Caki2 (cell line): ENCODE results near the gene STX18. TPM values are rescaled to one million over a fixed set of nuclear protein-coding genes. Genes with fewer than 3 reads are reported as not detected.
"Not testable (repeated sequence)": the region's sequence is repeated elsewhere in the genome, so short reads cannot be mapped to it uniquely, and the experiment has no call there.

Experiments used
- DNase-seq: peaks from one replicate; pipeline ENCODE4 v3.0.0-alpha.2; 2015; ENCODE audit warnings: low read depth
- in situ Hi-C: cut with HindIII; loops from 2 replicates; pipeline ENCODE4 v1.10.0; 2016; ENCODE audit warnings: low sequenced_read_pairs, low pct_unique_long_range_greater_than_20kb, mixed read lengths
- total RNA-seq: library from RNA; depleted of rRNA; stranded (reverse); fragments of >200 nt; shearing (Covaris generic); gene quantifications from 2 replicates; pipeline ENCODE4 v1.2.3, GENCODE V29; 2014; ENCODE audit warnings: low replicate concordance

STX18 gene
- total RNA-seq, 1 experiment from 2014 or later: 25.2 TPM

DNA sequence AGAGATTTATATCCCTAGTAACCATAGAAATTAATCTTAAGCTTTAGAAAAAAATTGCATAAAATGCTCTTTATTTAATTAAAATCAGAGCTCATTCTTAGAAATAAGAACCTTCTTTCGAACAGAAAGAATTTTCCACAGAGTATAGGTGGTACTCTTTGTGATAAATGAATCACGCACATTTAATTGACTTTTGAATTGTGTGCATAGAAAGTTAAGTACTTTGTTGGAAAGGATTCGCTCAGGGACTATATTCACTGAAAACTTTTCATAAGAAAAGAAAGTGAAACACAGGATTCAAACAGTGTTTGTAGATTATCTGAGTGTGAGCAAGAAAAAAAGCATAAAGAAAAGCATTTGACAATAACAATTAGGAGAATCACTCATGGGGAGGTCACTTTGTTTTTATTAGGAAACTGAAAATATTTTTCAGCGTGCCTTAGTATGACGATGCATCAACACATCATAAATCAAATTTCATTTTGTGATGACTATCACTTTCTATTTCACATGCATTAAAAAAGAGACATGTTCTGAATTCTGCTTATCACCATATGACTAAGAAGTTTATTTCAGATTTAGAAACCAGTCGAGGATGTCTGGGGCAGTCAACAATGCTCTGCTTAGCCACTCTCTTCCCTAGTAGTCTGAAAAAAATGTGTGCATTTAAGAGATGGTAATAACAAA, 49.5 kb downstream of the STX18 start:
- in situ Hi-C loops: no loop called here
- DNase-seq: no peak

DNA sequence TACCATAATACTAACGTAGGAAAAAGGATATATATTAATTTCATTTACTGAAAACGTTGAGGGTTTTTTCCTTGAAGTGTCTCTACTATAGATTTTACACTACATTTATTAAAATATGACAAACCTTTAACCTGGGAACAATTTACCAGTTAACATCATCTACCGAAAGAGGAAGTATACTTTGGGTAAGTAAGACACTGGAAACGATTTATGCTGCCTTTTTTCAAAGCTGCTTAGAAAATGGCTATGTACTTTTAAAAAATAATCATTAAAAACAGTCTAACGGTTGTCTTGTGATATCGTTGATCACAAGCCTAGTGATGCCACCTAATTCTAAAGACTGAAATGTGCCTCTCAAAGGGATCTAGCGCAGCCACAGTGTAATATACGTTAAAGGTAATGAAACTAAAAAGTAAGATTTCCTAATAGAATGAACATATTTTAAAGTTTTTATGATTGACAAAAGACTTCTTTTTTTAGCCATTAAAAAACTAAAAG, 50.4 kb downstream of the STX18 start:
- DNase-seq: no peak
- in situ Hi-C loops: no loop called here

DNA sequence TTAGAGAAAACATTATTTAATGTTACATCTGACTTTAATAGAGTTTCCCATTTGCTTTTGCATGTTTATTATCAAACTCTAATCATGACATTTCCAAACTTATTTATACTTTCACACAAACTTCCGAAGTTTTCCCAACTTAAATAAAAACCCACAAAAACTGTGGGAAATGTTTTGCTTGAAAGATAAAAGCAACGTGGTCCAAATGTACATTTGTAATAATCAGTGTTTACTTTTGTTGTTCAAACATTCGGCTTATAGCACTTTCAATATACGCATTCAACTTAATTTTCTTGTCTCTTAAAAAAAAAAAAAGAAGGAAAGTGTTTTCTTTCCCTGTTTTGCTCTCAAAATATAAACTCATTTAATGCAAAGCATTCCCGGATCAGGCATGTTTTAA, 51.0 kb downstream of the STX18 start:
- no peak for DNase-seq
- in situ Hi-C loops: no loop called here

DNA sequence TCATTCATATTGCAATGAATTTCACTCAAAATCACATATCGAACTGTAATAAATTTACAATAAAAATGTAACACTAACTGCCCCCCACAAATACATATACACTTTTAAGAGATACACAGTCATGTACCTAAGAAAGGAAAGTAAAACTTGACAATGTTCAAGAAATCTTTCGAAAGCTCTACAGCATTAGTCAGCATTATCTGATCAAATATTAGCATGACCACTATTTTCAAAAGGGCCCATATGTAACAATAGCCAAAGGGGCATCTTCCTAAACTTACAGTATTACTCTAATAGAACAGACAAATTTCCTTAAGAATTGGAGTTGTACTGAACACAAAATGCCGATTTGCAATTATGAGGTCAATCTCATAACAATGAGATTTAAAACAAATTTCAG, 51.8 kb downstream of the STX18 start:
- DNase-seq: no peak
- in situ Hi-C loops: no loop called here

DNA sequence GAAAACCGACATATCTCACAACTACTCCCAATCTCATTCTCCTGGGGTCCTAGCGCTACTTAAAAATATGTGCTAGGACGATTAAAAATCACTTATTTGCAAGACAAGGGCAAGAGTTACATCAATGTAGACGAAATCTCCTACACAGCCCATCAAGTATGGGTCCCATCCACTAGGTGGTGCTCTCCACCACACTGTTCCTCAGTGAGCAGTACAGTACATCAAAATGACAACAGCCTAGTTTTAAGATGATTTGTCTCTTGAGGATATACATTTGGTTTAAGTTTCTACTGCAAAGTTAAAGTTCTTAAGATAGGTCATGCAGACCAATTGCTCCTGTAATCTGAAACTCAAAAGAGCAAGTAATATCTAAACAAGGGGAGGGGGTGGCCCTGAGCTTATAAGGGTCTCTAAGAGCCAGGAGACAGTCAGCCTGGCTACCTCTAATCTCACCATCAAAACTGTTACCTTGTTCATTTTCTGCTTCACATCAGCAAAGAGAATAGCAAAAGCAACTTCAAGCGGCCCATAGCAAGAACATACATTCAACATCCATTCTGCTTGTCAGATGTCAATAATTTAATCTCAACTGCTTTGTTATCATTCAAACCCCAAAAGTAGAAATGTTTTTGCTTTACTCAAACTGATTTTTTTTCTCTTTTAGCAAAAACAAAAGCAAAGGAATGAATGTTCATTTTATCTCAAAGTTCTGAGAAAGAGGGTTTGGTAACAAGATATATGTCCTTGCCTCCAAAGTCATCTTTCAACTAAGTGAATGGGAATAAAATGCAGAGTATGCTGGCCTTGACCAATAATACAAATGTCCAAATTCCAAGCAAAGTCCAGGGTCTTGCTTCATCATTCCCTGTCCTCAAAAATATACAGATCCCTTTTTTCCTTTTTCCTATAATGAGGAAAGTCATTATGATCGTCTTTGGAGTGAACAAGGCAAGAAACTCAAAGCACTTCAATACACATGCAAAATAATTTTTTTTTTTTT, 53.1 kb downstream of the STX18 start:
- in situ Hi-C loops: no loop called here

DNA sequence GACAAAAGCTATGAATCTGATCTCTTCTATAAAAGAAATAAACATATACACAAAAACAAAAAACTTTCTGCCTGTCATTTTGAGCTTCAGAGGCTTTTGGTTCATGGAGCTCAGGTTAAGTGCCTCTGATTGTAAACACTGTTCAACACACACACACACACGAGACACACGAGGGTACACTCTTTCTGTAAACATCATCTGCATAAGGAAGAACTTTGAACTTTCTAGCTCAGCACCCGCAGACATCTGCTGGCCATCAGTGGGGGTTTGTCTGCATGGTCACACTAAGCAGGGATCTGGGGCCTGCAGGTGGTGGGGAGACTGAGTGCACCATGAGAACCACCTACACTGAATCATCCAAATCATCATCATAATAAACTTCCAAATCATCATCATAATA, 54.9 kb downstream of the STX18 start:
- in situ Hi-C loops: no loop called here
- DNase-seq: no peak

More for the DNA sequence above, 53.1 kb downstream of the STX18 start:
- DNase-seq: peak; percentile 32

DNA sequence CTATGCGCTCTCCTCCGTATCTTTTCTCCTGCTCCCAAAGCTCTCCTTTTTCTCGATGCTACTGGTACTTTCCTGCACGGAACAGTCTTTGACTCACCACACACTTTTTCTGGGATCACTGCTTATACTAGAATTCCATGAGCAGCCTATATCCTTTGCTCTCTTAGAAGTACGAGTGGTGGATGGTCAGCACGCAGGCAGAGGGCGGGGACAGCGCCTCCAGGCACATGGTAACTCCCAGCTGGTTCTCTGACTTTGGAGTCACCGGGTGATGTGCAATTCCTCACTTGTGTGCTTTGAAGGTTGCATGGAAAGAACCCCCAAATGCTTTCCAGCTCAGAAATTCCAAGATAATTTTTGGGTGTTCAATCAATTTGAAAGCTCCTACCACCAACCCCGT, 56.0 kb downstream of the STX18 start:
- in situ Hi-C loops: no loop called here
- no peak for DNase-seq

DNA sequence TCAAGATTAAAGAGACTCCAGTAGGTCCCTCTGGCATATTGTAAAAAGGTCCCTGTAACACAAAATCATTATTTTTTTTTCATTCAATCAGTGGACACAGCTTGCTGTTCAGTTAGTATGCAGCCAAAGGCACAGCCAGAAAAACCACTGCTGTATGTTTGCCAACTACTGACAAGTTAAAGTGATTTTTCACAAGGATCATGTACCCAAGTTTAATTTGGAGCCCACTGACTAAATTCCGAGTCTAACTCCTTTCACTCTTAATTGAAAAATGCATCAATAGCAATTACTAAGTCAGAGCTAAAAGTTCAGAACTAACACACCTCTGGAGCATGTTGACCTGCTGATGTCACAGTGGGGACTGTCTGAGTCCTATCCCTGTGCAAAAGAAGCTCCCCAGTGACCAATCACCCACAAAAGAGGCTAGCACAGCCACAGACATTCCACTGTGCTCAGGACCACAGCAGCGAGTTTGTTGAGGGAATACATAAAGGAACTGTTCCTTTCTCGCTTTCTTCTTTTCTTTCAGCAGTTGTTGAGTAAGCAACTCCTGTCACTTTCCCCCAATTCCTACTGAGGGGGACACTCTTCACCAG, 60.4 kb downstream of the STX18 start:
- in situ Hi-C loops: no loop called here
- no peak for DNase-seq

DNA sequence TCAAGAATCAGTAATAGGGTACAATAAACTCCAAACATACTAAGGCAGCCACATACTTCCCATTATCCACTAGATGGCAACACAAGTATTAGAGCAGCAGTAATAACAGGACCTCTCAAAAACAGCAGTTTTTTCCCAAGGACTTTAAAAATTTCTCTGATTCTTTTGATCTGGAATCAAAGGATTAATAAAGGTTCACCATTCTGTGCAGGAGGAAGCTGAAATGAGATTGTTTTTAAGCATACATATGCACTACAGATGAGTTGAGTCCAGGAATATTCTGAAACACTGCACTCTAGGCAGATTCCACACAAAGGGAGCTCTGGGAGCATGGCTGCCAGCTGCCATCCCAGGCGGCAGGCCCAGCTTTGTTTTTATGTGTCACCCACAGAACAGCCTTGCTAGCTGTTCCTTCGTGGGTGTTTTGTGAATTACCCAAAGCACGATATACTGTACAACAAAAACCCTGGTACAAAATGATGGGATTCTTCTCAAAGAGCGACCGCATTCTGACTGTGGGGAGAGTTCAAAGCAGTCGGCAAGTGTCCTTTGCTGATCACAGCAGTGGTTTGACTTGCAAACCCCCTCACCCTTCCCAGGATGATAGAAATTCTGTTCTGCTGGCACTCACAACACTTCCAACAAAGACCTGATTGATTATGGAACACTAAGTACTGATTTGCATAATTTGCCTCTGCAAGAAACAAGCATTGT, 61.0 kb downstream of the STX18 start:
- in situ Hi-C loops: no loop called here
- no peak for DNase-seq

DNA sequence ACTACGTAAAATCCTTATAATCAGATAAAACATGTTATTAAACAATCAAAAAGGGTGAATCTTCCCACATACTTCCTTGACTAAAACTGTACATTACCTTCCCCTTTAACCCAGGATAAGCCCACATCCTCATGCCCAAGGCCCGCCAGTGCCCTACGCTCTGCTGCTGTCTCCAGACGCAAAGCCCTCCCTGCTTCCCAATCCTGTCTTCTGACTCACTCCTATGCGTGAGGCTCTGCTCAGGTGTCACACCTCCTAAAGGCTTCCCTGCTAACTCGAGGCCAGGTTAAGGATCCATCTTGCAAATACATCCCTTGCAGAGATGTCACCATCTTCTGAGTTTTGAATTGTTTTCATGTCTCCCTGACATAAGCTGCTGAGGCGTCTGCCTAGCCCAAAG, 61.6 kb downstream of the STX18 start:
- in situ Hi-C loops: no loop called here
- DNase-seq: no peak

DNA sequence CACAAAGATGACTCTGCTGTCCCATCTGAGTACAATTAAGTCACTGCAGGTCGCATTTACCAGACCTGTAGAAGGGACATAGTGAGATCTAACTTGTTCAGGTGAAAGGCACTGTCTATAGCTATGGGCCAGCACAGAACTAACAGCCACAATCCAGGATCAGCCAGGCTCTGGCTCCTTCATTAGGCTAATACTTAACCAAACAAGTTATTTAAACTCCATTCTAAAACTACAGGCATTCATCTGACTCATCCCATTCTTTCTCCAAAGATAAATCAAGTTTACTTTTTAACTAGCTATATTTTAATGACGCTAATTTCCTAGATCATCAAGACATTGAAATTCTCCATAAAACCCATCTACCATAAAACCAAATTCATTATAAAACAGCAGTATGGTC, 62.5 kb downstream of the STX18 start:
- in situ Hi-C loops: no loop called here
- no peak for DNase-seq

DNA sequence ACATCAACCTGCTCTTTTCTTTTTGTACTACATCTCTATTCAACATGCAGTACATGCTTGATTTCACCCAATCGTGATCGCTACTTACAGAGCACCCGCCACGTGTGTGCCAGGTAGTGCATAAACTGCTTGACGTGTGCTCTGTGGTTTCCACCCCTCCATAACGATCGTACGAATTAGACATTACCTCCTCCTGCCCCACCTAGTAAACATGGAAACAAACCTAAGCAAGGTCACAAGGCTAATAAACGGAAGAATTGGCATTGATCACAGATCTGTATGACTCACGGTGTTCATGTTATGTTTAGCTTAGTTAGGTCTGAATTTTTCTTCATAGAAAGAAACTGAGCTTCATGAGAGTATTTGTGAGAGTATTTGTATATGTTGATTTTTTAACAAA, 64.1 kb downstream of the STX18 start:
- in situ Hi-C loops: no loop called here
- no peak for DNase-seq

DNA sequence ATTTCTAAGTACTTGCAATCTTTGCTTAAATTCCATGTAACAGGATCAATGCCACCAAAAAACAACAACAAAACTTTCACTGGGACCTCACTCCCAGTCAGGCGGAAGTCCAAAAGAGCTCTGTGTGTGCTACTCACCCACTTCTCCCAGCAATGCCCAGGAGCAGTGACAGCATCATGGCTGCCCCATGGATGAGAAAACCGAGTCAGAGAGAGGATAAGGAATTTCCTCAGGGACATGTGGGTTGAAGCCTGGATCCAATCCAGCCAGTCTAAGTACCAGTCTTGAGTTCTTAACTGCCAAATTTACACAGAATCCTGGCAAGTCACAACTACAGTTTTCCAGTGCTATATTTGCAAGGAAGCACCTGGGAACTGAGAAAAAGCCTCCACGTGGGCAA, 64.5 kb downstream of the STX18 start:
- in situ Hi-C loops: no loop called here
- no peak for DNase-seq

DNA sequence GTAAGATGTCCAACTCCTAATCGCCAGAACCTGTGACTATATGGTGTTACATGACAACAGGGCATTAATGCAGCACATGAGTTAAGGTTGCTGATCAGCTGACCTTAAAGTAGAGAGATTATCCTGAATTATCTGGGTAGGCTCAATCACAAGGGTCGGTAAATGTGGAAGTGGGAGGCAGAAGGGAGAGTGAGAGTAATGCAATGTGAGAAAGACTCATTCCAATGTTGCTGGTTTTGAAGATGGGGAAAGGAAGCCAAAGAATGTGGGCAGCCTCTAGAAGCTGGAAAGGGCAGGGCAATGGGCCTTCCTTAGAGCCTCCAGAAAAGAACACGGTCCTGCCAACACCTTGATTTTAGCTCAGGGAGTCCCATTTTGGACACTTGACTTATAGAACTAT, 67.4 kb downstream of the STX18 start:
- in situ Hi-C loops: no loop called here
- no peak for DNase-seq

DNA sequence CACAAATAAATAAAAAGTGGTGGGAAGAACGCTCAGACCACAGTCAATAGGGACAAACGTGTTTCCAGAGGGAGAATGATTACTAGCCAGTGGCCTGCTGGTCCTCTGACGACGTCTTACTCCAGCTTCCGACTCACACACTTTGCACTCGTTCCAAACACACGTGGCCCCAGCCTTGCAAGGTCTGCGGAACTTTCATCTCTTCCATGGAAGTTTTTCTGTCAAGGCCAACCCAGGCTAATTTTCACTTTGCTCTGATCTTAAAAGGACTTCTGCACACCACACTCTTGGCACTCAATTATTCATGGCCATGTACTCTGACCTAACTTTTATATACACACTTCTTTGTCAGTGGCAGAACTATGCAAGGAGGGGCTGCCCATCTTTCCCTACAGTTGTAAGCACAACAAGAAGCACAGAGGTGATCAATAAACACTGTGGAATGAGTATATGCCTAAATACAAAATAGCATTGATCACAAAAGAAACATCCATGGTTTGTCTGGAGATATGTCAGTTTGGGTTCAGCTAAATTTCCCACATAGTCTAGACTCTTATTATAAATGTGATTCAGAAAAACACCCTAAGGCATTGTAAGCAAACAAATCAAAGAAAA, 69.4 kb downstream of the STX18 start:
- DNase-seq: no peak
- in situ Hi-C loops: no loop called here

DNA sequence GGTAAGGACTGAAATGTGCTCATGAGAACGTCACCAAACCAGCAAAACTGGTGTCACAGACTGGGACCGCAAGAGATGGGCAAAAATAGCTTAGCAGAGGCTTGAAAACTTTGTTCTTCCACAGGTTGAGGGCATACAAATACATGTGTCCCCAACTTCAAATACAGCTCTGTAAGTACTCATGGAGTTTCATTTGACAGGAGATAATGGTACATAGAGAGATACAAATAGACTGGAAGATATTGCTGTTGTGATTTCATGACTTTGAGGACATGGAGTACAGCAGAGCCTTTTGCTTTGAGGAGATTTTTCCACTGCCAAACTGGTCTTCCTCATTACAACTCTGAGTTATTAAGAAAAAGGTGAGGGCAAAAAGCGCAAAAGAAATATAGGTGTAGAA, 70.7 kb downstream of the STX18 start:
- no peak for DNase-seq
- in situ Hi-C loops: no loop called here

DNA sequence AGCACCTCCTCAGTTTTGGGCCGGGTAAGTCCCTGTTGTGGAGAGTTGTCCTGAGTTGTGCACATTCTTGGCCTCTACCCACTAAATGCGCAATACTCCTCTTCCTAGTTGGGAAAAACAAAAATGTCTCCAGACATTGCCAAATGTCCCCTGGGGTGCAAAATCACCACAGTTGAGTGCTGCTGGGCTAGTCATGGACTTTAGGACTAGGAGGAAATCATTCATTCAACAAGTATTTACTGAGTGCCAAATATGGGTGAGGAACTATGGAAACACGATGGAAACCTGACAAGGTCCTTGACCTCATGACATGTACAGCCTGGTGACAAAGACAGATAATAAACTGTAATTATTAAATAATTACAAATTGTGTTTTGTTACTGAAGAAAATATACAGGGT, 71.6 kb downstream of the STX18 start:
- no peak for DNase-seq

DNA sequence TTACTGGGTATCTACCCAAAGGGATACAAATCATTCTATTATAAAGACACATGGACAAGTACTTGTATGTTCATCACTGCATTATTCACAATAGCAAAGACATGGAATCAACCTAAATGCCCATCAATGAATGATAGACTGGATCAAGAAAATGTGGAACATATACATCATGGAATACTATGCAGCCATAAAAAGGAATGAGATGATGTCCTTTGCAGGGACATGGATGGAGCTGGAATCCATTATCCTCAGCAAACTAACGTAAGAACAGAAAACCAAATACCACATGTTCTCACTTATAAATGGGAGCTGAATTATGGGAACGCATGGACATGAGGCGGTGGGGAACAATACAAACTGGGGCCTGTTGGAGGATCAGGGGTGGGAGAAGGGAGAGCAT, 76.6 kb downstream of the STX18 start:
- in situ Hi-C loops, DNase-seq: not testable (repeated sequence)

More for the DNA sequence above, 71.6 kb downstream of the STX18 start:
- in situ Hi-C loops: no loop called here
